Epithelial cell of umbilical artery (primary cell): ENCODE data around the gene GSTO1. TPM values are rescaled to one million over a fixed set of nuclear protein-coding genes. Genes with fewer than 3 reads are reported as not detected.

Experiments used
- total RNA-seq: library from RNA; depleted of rRNA; stranded (reverse); fragments of >200 nt; gene quantifications from 2 replicates; pipeline ENCODE4 v1.2.3, GENCODE V29; 2014

The GSTO1 gene
- total RNA-seq, result 258 and 350 TPM in 2 replicates

DNA sequence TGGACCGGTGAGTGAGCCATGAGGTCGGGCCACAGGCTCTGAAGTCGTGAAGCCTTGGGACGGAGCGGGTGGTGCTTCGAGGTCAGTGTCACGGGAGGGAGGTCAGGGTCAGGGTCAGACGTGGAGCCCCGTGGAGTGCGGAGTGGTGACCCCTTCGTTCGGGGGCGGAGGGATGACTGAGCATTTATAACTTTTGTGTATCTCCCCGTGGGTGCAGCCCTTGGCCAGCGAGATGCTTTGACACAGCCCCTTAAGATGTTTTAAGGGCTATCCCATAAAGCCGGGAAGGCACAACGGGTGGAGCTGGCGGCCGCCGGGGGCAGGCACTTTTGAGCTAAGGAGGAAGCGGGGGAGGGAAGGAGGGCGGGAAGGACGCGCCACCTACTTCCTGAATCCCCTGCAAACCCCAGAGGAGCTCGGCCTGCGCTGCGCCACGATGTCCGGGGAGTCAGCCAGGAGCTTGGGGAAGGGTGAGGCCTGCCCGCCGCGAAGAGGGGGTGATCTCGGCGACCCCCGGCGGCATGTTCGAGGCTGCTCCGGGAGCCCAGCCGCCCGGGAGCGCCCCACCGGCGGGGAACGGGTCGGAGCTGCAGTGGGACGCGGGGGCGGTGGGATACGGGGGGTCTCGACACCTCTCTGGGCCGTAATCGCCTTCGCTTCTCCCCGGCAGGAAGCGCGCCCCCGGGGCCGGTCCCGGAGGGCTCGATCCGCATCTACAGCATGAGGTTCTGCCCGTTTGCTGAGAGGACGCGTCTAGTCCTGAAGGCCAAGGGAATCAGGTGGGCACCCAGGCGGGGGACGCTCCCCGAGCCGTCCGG is at the start of gene GSTO1:
TSS of gene GSTO1 (plus strand) at position 400 of the 818 bp plus-strand sequence. CDS start at position 437, 37 bp downstream.

DNA sequence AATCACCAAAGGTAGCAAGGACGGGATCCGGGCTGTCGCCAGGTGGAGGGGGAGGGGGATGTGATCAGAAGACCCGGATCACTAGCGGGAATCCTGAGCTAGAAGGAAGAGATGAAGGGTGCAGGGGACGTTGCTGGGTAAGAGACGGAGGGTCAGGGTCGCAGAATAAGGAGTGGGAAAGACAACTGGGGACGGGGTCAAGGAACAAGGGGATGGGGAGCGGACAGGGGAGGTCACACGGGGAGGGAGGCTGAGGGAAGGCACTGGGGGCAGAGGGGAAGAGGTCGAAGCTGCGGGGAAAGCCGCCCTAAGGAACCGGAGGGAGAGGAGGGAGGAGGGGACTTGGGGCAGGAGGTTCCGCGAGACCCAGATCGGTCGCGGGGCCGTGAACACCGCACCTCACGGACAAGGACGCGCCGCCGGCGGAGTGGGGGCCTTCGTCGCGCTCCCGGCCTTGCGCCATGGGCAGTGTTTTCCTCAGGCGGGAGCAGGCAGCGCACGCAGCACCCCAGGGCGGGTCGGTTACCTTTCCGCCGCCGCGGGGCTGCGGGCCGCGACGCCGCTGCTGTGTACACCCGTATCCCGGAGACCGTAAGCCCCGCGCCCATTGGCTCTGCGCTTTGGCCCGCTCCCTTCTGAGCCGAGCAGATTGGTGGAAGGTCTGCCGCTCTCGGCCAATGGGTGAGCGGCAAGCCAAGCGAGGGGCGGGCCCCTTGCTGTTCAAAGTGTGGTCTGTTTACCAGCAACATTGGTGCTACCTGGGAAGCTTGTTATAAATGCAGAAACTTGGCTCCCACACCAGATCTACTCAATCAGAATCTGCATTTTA is 22.7 kb upstream of the GSTO1 start, which contains the start of gene CFAP43:
TSS of gene CFAP43 (minus strand) at position 581 of the 829 bp plus-strand sequence. CDS start at position 463, 118 bp downstream.

DNA sequence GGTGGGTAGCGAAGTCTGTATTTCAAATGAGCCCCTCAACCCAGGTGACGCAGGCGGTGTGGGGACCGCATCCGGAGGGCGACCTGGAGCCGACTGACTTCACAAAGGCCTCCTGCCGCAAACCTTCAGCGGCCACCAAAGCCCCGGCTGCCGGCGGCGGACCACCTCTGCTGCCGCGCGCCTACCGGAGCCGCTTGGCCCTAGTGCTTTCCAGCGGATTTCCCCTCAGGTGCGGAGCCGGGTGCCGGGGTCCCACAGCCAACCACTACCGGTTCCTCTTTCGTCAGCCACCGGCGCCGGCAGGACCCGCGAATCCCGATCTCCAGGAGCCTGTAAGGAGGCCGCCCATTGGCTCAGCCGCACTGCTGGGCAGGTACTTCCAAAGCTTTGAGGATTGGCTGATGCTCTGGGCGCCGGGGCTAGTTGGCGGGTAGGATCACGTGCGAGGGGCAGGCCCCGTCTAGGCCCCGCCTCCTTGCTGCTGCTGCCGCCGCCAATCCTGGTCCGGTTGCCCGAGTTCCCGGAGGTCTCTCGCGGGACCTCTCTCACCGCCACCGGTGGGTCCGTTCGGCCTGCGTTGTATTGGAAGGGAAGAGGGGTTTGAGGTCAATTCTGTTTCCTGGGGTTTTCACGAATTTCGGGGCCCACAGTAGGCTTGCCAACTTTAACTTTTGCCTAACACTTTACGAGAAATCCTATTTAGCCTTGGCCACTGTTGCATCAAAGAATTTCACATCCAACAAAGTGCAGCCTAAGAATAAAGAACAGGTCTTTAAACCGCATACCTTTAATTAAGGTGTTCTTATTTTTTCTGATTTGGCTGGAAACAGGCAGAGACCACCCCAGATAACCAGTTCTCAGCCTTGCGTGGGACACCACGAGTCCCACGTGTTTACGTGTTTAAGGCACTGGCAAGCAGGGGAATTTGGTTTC is 14.3 kb downstream of the GSTO1 start, which contains the start of gene GSTO2:
TSS of gene GSTO2 (plus strand) at position 472 of the 933 bp plus-strand sequence. CDS start 5,732 bp downstream, outside the sequence.

Other genes starting within 250 kb of the GSTO1 start
- 0.65 and 1.4 TPM in 2 replicates for gene COL17A1, start 169.0 kb upstream of the GSTO1 start, total RNA-seq
- 12.0 and 16.4 TPM in 2 replicates for gene SFR1, start 132.7 kb upstream of the GSTO1 start, total RNA-seq
- under 0.01 TPM in 1 of 2 replicates, not detected in the other for gene CFAP43, start 22.5 kb upstream of the GSTO1 start, total RNA-seq
- gene GSTO2, start 14.3 kb downstream of the GSTO1 start, total RNA-seq, result 0.32 and 0.91 TPM in 2 replicates
- 10.9 and 14.6 TPM in 2 replicates for gene ITPRIP, start 83.6 kb downstream of the GSTO1 start, total RNA-seq
- 0.15 and 0.65 TPM in 2 replicates for gene CFAP58, start 98.9 kb downstream of the GSTO1 start, total RNA-seq